H1 (cell line): ENCODE measurements around the gene HERC3.

Experiments
- BRCA1 ChIP-seq: IDR thresholded peaks from 2 replicates; pipeline ENCODE4 v1.6.1; 2012; ENCODE audit warnings: low read depth, low read length, improper control_type of control experiment
- CTCF ChIP-seq, 3 experiments: IDR thresholded peaks; 1 replicate in 2 of 3; 2 replicates in 1 of 3; pipeline versions ENCODE4 v1.5.1 to v1.6.1; 2011; ENCODE audit warnings: low read length in 3 of 3, mild to moderate bottlenecking in 3 of 3, inconsistent platforms in 2 of 3, low read depth in 1 of 3, moderate library complexity in 1 of 3; ENCODE audit not compliant: insufficient read depth in 1 of 3; ENCODE audit errors: control extremely low read depth in 1 of 3
- EP300 ChIP-seq, 2 experiments: IDR thresholded peaks; 1 replicate in 1 of 2; 2 replicates in 1 of 2; pipeline ENCODE4 v1.6.1; 2011 to 2012; ENCODE audit warnings: low read depth in 2 of 2, low read length in 2 of 2, mild to moderate bottlenecking in 2 of 2, borderline replicate concordance in 1 of 2, inconsistent platforms in 1 of 2, moderate library complexity in 1 of 2
- JUN ChIP-seq: IDR thresholded peaks from 2 replicates; pipeline ENCODE4 v1.6.1; 2011; ENCODE audit warnings: low read depth, mild to moderate bottlenecking, improper control_type of control experiment, low read length
- MAX ChIP-seq: IDR thresholded peaks from 2 replicates; pipeline ENCODE4 v1.6.1; 2012; ENCODE audit warnings: inconsistent platforms
- POLR2A ChIP-seq, 2 experiments: IDR thresholded peaks; 1 replicate in 1 of 2; 2 replicates in 1 of 2; pipeline ENCODE4 v1.6.1; 2011; ENCODE audit warnings: low read depth in 2 of 2, low read length in 2 of 2, mild to moderate bottlenecking in 2 of 2; ENCODE audit errors: control extremely low read depth in 1 of 2
- POLR2AphosphoS5 ChIP-seq: IDR thresholded peaks from 2 replicates; pipeline ENCODE4 v1.6.1; 2011; ENCODE audit warnings: low read depth, low read length
- RXRA ChIP-seq: IDR thresholded peaks from 2 replicates; pipeline ENCODE4 v1.6.1; 2011; ENCODE audit warnings: low read depth, mild to moderate bottlenecking, low read length, moderate library complexity; ENCODE audit not compliant: insufficient read depth
- SUZ12 ChIP-seq: fragments of 200-600 bp; sonication (generic); IDR thresholded peaks from 2 replicates; pipeline ENCODE4 v1.6.1; 2012; ENCODE audit warnings: mild to moderate bottlenecking, inconsistent platforms, low read length, moderate library complexity, mixed read lengths
- USF2 ChIP-seq: IDR thresholded peaks from 2 replicates; pipeline ENCODE4 v1.6.1; 2011; ENCODE audit warnings: low read length, improper control_type of control experiment
- YY1 ChIP-seq: IDR thresholded peaks from 2 replicates; pipeline ENCODE4 v1.6.1; 2011; ENCODE audit warnings: low read depth, mild to moderate bottlenecking, low read length

DNA sequence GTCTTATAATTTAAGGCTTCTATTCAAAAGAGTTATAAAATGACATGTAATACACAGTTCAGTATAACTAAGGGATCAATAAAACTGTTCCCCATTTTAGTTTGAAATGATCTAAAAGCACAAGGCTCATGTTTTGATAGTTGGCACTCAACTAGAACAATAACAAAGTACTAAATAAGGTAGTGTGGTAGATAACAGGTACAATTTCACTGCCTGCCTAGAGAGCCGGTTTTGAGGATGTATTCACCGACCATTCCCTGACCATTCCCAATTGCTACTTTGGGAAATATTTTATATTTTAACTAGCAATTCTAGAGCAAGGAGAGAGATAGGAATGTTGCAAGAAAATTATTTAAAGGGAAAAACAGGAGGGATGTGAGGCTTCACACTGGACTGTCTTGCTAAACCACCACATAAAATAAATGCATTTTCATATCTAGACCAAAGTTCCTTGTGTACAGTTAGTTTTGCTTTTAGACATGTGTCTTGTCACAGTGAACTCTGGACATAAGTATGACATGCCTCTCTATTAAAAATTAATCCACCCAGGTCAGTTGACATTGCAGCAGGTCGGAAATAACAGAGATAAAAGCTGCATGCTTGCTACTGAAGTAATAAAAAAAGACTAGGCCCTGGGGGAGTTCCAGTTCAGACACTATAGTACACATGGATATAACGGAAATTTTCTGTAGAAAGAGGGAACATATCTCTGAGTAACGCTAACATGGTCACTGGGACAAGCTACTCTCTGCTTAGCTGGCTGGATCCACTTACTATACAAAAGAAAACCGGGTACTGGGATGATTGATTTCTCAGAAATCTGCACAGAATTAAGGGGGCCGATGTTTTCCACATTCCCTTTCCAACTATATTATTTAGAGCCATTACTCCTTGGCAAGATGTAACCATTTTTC, 161.6 kb downstream of the HERC3 start:
- TF ChIP-seq USF2, result no peak
- TF ChIP-seq CTCF (IDR thresholded peaks at IDR 0.05; ENCODE audit: control extremely low read depth in 1 of 3, insufficient read depth in 1 of 3, low read depth in 1 of 3, low read length in 3 of 3), result no peak
- TF ChIP-seq POLR2A (IDR thresholded peaks at IDR 0.05; ENCODE audit: control extremely low read depth in 1 of 2, low read depth in 2 of 2, low read length in 2 of 2), result no peak
- TF ChIP-seq RXRA, result no peak
- no peak for TF ChIP-seq MAX
- no peak for TF ChIP-seq JUN
- TF ChIP-seq POLR2AphosphoS5, result no peak
- no peak for TF ChIP-seq YY1
- TF ChIP-seq EP300 (IDR thresholded peaks at IDR 0.05; ENCODE audit: borderline replicate concordance in 1 of 2, low read depth in 2 of 2, low read length in 2 of 2), result no peak
- TF ChIP-seq BRCA1, result no peak
- no peak for TF ChIP-seq SUZ12
